HG02642 (cell line): ENCODE results near the gene POR.

Experiments used
- ATAC-seq: cut with Tn5 transposase; IDR thresholded peaks from one replicate; pipeline ENCODE4 v1.9.1; 2021; ENCODE audit warnings: mild to moderate bottlenecking; ENCODE audit not compliant: unreplicated experiment, poor library complexity

POR gene

DNA sequence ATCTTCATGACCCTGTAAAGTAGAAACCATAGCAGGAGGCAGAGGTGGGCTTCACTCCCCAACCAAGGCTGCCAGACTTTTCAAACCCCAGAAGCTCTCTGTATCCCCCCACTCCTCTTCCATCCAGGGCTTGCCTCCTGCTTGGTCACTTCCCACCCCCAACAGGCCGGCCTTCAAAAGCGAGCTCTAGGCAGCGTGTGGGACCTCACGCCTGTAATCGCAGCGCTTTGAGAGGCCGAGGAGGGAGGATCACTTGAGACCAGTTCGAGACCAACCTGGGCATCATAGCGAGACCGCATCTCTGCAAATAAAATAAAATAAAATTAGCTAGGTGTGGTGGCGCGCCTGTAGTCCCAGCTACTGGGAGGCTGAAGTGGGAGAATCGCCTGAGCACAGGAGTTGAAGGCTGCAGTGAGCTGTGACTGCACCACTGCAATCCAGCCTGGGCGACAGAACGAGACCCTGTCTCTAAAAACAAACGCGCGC lies 743 bp upstream of the POR start:
- no peak for ATAC-seq

DNA sequence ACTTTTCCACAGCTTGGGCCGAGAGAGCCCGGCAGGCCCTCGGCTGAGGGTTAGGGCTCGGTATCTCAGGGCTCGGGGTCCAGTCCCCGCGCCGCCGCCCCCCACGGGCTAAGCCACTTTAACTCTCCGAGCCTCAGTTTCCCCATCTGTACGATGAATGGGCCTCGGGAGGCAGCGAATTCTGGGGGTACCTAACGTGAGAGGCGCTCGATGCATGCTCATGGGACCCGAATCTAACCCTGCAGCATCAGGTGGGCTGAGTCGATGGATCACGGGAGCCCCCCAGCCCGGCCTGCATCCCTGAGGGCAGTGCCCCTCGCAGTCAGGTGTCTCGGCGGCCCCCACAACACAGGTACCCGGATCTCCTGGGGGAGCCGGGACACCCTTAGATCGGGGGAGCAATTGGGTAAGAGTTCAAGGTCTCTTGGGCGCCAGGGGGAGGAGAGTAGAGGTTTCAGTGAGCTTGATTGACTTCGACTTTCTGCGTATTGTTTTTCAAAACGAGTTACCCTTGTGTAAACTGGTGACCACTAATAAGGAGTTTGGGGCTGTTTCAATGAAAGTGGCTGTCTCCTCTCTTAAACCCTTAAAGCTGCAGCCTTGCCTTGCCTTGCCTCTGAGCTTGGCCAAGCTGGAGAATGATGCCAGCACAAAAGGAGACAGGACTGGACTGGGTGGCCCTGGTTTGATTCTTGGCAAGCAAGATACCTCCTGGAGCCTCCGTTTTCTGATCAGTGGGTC lies 631 bp downstream of the POR start:
- ATAC-seq = peak; percentile 8

- no peak for ATAC-seq
These were observed 1.3 kb downstream of the POR start for GRCh38 chr7:75916259-75916658.

DNA sequence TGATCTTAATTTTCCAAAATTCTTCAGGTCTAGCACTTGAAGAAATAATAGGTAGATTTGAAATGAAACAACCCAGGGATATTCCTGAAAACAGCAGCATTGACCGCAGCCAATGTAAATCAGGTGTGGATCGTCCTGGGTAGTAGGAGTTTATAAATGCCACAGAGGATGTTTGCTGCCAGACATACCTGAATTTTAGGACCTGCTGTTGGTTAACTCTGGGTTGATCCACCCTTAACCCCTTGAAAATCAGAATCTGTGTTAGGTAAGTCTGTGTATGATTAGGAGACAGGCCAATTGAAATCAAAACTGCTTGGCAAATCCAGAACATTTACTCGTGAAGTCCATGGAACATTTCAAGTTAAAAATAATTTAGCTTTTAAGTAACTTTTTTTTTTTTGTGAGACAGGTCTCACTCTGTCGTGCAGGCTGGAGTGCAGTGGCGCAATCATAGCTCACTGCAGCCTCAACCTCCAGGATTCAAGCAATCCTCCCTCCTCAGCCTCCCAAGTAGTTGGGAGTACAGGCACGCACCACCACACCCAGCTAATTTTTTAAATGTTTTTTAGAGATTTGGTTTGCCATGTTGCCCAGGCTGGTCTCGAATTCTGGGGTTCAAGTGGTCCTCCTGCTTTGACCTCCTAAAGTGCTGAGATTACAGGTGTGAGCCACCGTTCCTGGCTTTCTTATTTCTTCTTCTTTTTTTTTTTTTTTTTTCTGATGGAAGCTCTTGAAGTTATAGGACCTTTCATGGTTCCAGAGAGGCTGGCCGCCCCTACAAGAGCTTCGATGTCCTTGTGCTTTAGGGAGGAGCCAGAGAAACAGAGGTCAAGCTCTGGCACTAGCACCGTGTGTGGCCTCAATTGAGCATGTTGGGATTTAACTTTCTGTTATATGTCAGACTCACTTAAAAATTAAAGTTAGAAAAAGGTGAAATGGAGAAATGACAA lies 2.0 kb downstream of the POR start:
- no peak for ATAC-seq

GRCh38 chr7:75920431-75921161 lies 5.6 kb downstream of the POR start:
- ATAC-seq = no peak

- no peak for ATAC-seq
These were observed 6.5 kb downstream of the POR start for GRCh38 chr7:75921479-75921878.

GRCh38 chr7:75922966-75923603 lies 8.1 kb downstream of the POR start:
- no peak for ATAC-seq

DNA sequence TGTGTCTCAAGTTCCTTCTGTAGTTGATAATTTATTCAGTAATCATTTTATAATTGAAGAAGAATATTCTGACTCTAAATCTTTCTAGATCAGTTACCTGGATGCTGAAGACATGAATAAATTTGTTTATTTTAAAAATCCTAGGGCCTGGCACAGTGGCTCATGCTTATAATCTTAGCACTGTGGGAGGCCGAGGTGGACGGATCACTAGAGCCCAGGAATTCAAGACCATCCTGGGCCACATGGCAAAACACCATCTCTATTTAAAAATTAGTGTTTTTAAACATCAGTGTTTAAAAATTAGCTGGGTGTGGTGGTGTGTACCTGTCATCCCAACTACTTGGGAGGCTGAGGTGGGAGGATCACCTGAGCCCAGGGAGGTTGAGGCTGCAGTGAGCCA lies 9.3 kb downstream of the POR start:
- no peak for ATAC-seq

- no peak for ATAC-seq
These were observed 9.9 kb downstream of the POR start for GRCh38 chr7:75924889-75925288.

DNA sequence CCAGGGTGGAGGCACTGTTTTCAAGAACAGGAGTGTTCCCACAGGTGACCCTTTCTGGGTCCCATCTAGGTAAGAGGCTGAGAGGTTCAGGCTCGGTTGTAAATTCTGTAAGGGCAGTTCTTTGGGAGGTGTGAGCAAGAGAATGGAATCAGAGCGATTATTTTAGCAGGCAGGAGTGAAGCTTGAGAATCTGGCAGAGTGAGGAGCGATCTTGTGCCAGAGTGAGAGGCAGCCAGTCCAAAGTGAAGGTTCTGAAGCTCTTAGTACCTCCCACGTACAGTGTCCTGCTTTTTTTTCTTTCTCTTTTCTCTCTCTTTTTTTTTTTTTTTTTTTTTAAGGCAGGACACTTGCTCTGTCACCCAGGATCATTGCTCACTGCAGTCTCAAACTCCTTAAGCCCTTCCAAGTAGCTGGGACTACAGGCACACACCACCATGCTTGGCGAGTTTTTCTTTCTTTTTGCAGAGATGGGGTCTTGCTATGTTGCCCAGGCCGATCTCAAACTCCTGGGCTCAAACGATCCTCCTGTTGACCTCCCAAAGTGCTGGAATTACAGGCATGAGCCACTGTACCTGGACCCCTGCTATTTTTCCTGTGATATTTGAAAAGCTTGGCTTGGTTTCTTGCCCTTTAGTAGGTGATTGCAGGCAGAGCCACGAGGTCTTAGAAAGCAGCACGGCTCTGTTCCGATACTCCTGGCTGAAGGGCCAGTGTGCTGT lies 10.9 kb downstream of the POR start:
- ATAC-seq = no peak

DNA sequence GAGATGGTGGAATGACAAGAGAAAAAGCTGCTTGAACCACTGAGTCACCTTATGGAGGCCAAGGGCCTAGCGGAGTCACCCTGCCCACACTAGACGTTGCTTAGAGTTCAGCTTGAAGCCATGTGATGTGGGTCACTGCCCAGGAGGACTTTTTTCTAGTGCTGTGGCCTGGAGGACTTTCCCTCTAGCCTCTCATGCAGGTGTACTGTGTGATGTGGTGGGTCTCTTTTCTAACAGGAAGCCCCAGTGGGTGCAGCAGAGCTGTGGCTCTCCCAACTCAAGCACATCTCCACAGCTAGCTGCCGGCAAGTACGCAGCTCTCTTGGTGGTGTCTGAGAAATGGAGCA lies 13.6 kb downstream of the POR start:
- ATAC-seq = peak; percentile 64

GRCh38 chr7:75931680-75932079 lies 16.7 kb downstream of the POR start:
- ATAC-seq = no peak

DNA sequence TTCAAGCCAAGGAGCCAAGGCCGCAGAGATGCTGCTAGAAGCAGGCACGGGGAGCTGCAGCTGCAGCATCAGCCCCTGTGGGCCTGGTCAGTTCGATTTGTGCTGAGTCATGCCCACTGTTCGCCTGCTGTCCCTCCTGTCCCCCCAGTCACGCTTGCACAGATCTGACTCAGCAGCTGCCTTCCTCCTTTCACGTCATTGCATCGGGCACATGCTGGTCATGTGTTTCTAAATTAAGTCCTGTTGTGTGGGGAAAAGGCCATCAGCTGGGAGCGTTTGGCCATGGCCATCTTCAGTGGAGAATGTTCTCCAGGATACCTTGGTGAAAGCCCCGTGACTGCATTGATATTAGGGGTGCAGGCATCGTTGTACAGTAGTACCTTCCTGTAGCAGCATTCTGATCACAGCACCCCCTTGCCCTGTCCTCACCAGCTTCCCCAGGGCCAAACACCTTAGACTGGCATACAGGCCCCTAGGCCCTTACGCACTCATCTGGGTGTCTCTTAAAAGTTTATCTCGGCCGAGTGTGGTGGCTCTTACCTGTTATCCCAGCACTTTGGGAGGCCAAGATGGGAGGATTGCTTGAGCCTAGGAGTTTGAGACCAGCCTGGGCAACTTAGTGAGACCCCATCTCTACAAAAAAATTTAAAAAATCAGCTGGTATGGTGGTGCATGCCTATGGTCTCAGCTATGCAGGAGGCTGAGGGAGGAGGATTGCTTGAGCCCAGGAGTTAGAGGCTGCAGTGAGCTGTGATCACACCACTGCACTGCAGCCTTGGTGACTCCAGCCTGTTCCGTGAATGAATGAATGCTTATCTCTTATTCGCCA lies 23.2 kb downstream of the POR start:
- no peak for ATAC-seq

GRCh38 chr7:75938921-75939320 lies 24.0 kb downstream of the POR start:
- no peak for ATAC-seq

GRCh38 chr7:75943864-75944263 lies 28.9 kb downstream of the POR start:
- no peak for ATAC-seq

- no peak for ATAC-seq
These were observed 29.6 kb downstream of the POR start for GRCh38 chr7:75944507-75944906.

DNA sequence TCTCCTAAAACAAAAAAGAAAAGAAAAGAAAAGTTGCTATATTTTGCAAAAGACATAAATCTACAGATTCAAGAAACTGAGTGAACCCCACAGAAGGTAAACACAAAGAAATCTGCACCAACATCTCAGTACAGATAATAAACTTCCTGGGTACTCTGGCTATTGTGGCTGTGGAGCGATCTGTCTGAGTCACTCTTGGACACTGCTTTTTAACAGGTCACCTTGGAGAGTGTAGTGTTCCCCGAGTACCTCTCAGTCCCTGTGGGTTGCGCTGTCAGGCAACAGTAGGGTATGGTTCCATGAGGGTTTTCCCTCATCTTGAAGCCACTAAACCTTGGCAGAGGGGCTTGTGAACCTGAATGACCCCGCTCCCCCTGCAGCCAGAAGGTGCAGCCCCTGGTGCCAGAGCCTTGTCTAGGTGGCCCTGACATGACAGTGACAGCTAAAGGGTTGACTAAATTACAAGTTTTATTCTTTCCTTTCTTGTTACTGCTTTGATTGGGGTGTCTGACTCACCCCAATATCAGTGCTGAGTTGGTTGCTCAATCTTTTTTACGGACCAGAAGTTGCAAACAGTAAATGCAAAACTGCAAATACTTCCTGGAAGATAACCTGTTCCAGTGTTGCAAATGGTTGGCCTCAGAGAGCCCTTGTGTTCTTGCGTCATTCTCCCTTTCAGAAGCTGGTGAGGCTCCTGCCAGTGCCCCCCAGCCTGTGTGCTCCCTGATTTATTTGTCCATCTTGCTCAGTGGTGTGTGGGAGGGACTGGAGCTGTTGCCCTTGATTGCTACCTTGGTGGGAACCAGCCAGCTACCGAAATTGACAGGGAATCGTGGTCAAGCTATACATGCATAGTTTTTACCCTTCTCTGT lies 30.6 kb downstream of the POR start:
- no peak for ATAC-seq
